IPS DF 6.9 (cell line): Measurements from ENCODE around the gene HIPK3.

Source experiments
- DNase-seq: peaks from one replicate; pipeline ENCODE4 v3.0.0-alpha.2; 2013; ENCODE audit warnings: low read depth, low spot score
- H3K27ac ChIP-seq: one replicate; pipeline ENCODE4 v1.5.1; 2013; ENCODE audit warnings: low read length, control low read depth
- H3K27me3 ChIP-seq: 2 replicates; pipeline ENCODE4 v1.6.1; 2013; ENCODE audit warnings: mild to moderate bottlenecking, low read length; ENCODE audit not compliant: control insufficient read depth, insufficient read depth
- H3K36me3 ChIP-seq: 2 replicates; pipeline ENCODE4 v1.6.1; 2013; ENCODE audit warnings: low read length; ENCODE audit not compliant: control insufficient read depth, insufficient read depth
- H3K4me1 ChIP-seq: 2 replicates; pipeline ENCODE4 v1.6.1; 2013; ENCODE audit warnings: low read length; ENCODE audit not compliant: control insufficient read depth, insufficient read depth
- H3K4me3 ChIP-seq: 2 replicates; pipeline ENCODE4 v1.5.1; 2013; ENCODE audit warnings: mild to moderate bottlenecking, low read length
- H3K9me3 ChIP-seq: 2 replicates; pipeline ENCODE4 v1.6.1; 2013; ENCODE audit warnings: low read length, inconsistent platforms; ENCODE audit not compliant: control insufficient read depth, insufficient read depth
- WGBS: extraction: QIAGEN DNeasy Blood & Tissue Kit; methylation state at CpG from one replicate; pipeline ENCODE4 v1.1.7; 2013; ENCODE audit warnings: mixed read lengths, missing lambda C conversion rate; ENCODE audit not compliant: insufficient read length, insufficient coverage; 5-methylcytosine and 5-hydroxymethylcytosine counted together

The HIPK3 gene

GRCh38 chr11:33272338-33273107 lies 15.3 kb downstream of the HIPK3 start:
- WGBS = no CpG with 5 or more reads among the region's 13 CpGs
- DNase-seq = no peak
- H3K4me1 ChIP-seq = no peaks in the 10 kb centered on the region
- H3K27me3 ChIP-seq = no peaks in the 10 kb centered on the region
- no peaks in the 10 kb centered on the region for H3K36me3 ChIP-seq
- no peak overlapping the region for H3K27ac ChIP-seq
- H3K9me3 ChIP-seq = no peaks in the 10 kb centered on the region
- no peak overlapping the region for H3K4me3 ChIP-seq

- no peak for DNase-seq
- H3K27me3 ChIP-seq = no peaks in the 10 kb centered on the region
- H3K27ac ChIP-seq = no peak overlapping the region
- H3K4me1 ChIP-seq = no peaks in the 10 kb centered on the region
- no peaks in the 10 kb centered on the region for H3K9me3 ChIP-seq
- H3K4me3 ChIP-seq = no peak overlapping the region
- H3K36me3 ChIP-seq = no peaks in the 10 kb centered on the region
Observed at GRCh38 chr11:33273656-33274055, 16.5 kb downstream of the HIPK3 start.

- Histone ChIP-seq H3K36me3 (no peaks in the 10 kb centered on the region), H3K4me1 (no peaks in the 10 kb centered on the region), H3K9me3 (no peaks in the 10 kb centered on the region), H3K4me3 (no peak overlapping the region), H3K27me3 (no peaks in the 10 kb centered on the region), H3K27ac (no peak overlapping the region)
- DNase-seq = no peak
Observed at GRCh38 chr11:33280411-33280810, 23.2 kb downstream of the HIPK3 start.

- no peak overlapping the region for H3K4me3 ChIP-seq
- H3K27ac ChIP-seq = no peak overlapping the region
- no peaks in the 10 kb centered on the region for H3K27me3 ChIP-seq
- no peak for DNase-seq
- H3K4me1 ChIP-seq = no peaks in the 10 kb centered on the region
- H3K9me3 ChIP-seq = no peaks in the 10 kb centered on the region
- no peaks in the 10 kb centered on the region for H3K36me3 ChIP-seq
Observed at GRCh38 chr11:33281758-33282157, 24.6 kb downstream of the HIPK3 start.

- Histone ChIP-seq H3K27me3 (no peaks in the 10 kb centered on the region), H3K36me3 (no peaks in the 10 kb centered on the region), H3K4me1 (no peaks in the 10 kb centered on the region), H3K9me3 (no peaks in the 10 kb centered on the region), H3K4me3 (no peak overlapping the region), H3K27ac (no peak overlapping the region)
- DNase-seq = no peak
- no CpG with 5 or more reads among the region's 2 CpGs for WGBS
Observed at GRCh38 chr11:33284818-33285217, 27.6 kb downstream of the HIPK3 start.

GRCh38 chr11:33290319-33290718 lies 33.1 kb downstream of the HIPK3 start:
- Histone ChIP-seq H3K4me3 (no peak overlapping the region), H3K27ac (no peak overlapping the region)

GRCh38 chr11:33291004-33291777 lies 34.0 kb downstream of the HIPK3 start:
- no peaks in the 10 kb centered on the region for H3K4me1 ChIP-seq
- DNase-seq = no peak
- H3K36me3 ChIP-seq = no peaks in the 10 kb centered on the region
- H3K27ac ChIP-seq = no peak overlapping the region
- no peaks in the 10 kb centered on the region for H3K9me3 ChIP-seq
- WGBS = no CpG with 5 or more reads among the region's 6 CpGs
- no peak overlapping the region for H3K4me3 ChIP-seq
- H3K27me3 ChIP-seq = no peaks in the 10 kb centered on the region

More at GRCh38 chr11:33290319-33290718, 33.1 kb downstream of the HIPK3 start:
- no CpG with 5 or more reads among the region's 1 CpG for WGBS
- no peaks in the 10 kb centered on the region for H3K36me3 ChIP-seq
- DNase-seq = no peak
- no peaks in the 10 kb centered on the region for H3K9me3 ChIP-seq
- H3K27me3 ChIP-seq = no peaks in the 10 kb centered on the region
- H3K4me1 ChIP-seq = no peaks in the 10 kb centered on the region

GRCh38 chr11:33292311-33292710 lies 35.1 kb downstream of the HIPK3 start:
- Histone ChIP-seq H3K27me3 (no peaks in the 10 kb centered on the region), H3K4me3 (no peak overlapping the region), H3K36me3 (no peaks in the 10 kb centered on the region), H3K9me3 (no peaks in the 10 kb centered on the region), H3K27ac (no peak overlapping the region), H3K4me1 (no peaks in the 10 kb centered on the region)
- no CpG with 5 or more reads among the region's 2 CpGs for WGBS
- no peak for DNase-seq

- no peaks in the 10 kb centered on the region for H3K9me3 ChIP-seq
- no peak overlapping the region for H3K27ac ChIP-seq
- H3K4me3 ChIP-seq = no peak overlapping the region
- no peaks in the 10 kb centered on the region for H3K27me3 ChIP-seq
- DNase-seq = no peak
- no peaks in the 10 kb centered on the region for H3K36me3 ChIP-seq
- WGBS = 100% methylated on average over 1 of the region's 4 CpGs
- H3K4me1 ChIP-seq = no peaks in the 10 kb centered on the region
Observed at GRCh38 chr11:33294224-33294623, 37.0 kb downstream of the HIPK3 start.

GRCh38 chr11:33294797-33295196 lies 37.6 kb downstream of the HIPK3 start:
- Histone ChIP-seq H3K4me3 (no peak overlapping the region), H3K9me3 (no peaks in the 10 kb centered on the region), H3K4me1 (no peaks in the 10 kb centered on the region), H3K27ac (no peak overlapping the region), H3K36me3 (no peaks in the 10 kb centered on the region), H3K27me3 (no peaks in the 10 kb centered on the region)
- no CpG with 5 or more reads among the region's 8 CpGs for WGBS
- no peak for DNase-seq

GRCh38 chr11:33296695-33297094 lies 39.5 kb downstream of the HIPK3 start:
- Histone ChIP-seq H3K4me3 (no peak overlapping the region), H3K4me1 (no peaks in the 10 kb centered on the region), H3K27me3 (no peaks in the 10 kb centered on the region), H3K36me3 (no peaks in the 10 kb centered on the region), H3K9me3 (no peaks in the 10 kb centered on the region), H3K27ac (no peak overlapping the region)
- no CpG with 5 or more reads among the region's 5 CpGs for whole genome bisulfite sequencing
- DNase-seq = no peak
